Large intestine (tissue), 3 donors: ENCODE data around the gene PLP2. TPM values are rescaled to one million over a fixed set of nuclear protein-coding genes. Genes with fewer than 3 reads are reported as not detected.
"Not testable (repeated sequence)": the region's sequence is repeated elsewhere in the genome, so short reads cannot be mapped to it uniquely, and the experiment has no call there.

Experiments
- DNase-seq, 2 donors: peaks; one replicate each; pipeline versions ENCODE4 v3.0.0 to v3.0.0-alpha.2; 2013
- H3K27ac ChIP-seq: one replicate; pipeline ENCODE4 v1.5.1; 2013; ENCODE audit warnings: low read length
- H3K27me3 ChIP-seq: 2 replicates; pipeline ENCODE4 v1.6.1; 2013; ENCODE audit warnings: low read length; ENCODE audit not compliant: control insufficient read depth, insufficient read depth
- H3K36me3 ChIP-seq: 2 replicates; pipeline ENCODE4 v1.6.1; 2013; ENCODE audit warnings: low read length; ENCODE audit not compliant: control insufficient read depth, insufficient read depth
- H3K4me1 ChIP-seq: one replicate; pipeline ENCODE4 v1.6.1; 2013; ENCODE audit warnings: low read length; ENCODE audit not compliant: control insufficient read depth, insufficient read depth
- H3K4me3 ChIP-seq: one replicate; pipeline ENCODE4 v1.5.1; 2013; ENCODE audit warnings: low read length
- H3K9me3 ChIP-seq: one replicate; pipeline ENCODE4 v1.6.1; 2013; ENCODE audit warnings: mild to moderate bottlenecking, low read depth, low read length, moderate library complexity; ENCODE audit not compliant: control insufficient read depth
- WGBS: methylation state at CpG from one replicate; pipeline ENCODE4 v1.1.5; 2013; ENCODE audit warnings: low lambda C conversion rate; ENCODE audit not compliant: insufficient coverage; 5-methylcytosine and 5-hydroxymethylcytosine counted together
- polyA plus RNA-seq: library from polyadenylated mRNA; unstranded; fragments of 120-200 nt; gene quantifications from one replicate; pipeline ENCODE4 v1.2.1, GENCODE V29; 2013

PLP2 gene
- polyA plus RNA-seq, 1 donor, result 118 TPM

DNA sequence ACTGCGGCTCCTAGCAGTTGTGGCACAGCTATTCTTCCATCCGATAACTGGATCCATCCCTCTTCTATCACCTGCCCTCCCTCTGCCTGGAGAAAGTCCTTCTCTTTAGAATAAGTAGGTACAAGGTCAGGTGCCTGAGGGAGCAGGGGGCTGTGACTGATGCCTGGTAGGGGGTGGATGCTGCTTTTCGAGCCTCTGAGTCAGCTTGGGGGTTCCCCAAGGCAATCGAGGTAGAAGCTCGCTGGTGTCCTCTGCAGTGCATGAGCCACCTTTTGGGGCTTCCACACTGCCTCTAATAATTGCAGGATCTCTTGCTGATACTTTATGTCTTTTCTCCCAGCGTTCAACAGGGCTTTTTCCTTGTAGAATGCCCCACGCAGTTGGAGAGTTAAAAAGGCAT is 28.5 kb upstream of the PLP2 start:
- H3K27me3 ChIP-seq, H3K36me3 ChIP-seq, H3K4me3 ChIP-seq, DNase-seq, H3K9me3 ChIP-seq, H3K27ac ChIP-seq, H3K4me1 ChIP-seq: not testable (repeated sequence)
- WGBS, result no CpG with 5 or more reads among the region's 7 CpGs

DNA sequence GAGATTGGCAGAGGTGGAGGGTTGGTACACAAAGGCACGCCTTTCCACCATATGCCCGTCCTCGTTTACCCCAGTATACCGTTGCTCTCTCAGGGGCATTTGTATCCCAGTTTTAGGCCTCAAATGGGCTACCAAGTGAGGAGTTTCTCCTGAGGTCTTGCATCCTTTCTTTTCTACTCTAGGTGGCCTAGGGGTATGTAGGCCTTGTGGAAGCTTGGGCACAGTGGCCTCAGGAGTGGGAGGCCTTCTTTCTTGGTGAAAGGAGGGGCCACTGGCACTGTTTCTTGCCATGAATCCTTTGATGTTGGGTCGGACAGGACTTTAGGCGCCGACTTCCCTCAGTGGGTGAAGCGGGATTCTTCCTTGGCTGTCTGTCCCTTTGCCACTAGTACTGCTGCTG is 24.4 kb upstream of the PLP2 start:
- Histone ChIP-seq H3K27ac (no peak overlapping the region), H3K9me3 (peaks cover 3% of the 10 kb centered on the region), H3K27me3 (no peaks in the 10 kb centered on the region), H3K4me1 (peaks cover 9% of the 10 kb centered on the region), H3K36me3 (no peaks in the 10 kb centered on the region), H3K4me3 (no peak overlapping the region)
- no CpG with 5 or more reads among the region's 8 CpGs for WGBS
- no peak for DNase-seq

DNA sequence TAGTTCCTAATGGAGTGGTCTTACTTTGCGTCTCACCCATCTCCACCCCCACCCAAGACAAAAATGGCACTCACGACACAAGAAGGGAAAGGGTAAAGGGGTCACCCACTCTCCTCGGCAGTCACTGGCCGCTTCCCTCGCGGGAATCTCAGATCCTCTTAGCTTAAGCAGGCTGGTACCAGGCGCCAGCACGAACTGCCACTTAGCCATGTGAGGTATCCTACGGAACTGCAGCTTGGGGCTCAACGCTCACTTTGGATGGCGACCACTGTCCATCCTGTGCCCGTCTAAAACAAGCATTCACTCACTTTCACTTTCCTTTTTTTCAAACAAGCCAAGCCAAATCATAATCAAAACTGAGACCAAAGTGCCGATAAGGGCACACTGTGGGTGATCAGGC is 23.8 kb upstream of the PLP2 start:
- H3K27ac ChIP-seq, result no peak overlapping the region
- no peak overlapping the region for H3K4me3 ChIP-seq
- H3K9me3 ChIP-seq, result peaks cover 3% of the 10 kb centered on the region
- H3K4me1 ChIP-seq, result peaks cover 9% of the 10 kb centered on the region
- no peak for DNase-seq
- no CpG with 5 or more reads among the region's 13 CpGs for WGBS
- H3K36me3 ChIP-seq, result no peaks in the 10 kb centered on the region
- H3K27me3 ChIP-seq, result no peaks in the 10 kb centered on the region

DNA sequence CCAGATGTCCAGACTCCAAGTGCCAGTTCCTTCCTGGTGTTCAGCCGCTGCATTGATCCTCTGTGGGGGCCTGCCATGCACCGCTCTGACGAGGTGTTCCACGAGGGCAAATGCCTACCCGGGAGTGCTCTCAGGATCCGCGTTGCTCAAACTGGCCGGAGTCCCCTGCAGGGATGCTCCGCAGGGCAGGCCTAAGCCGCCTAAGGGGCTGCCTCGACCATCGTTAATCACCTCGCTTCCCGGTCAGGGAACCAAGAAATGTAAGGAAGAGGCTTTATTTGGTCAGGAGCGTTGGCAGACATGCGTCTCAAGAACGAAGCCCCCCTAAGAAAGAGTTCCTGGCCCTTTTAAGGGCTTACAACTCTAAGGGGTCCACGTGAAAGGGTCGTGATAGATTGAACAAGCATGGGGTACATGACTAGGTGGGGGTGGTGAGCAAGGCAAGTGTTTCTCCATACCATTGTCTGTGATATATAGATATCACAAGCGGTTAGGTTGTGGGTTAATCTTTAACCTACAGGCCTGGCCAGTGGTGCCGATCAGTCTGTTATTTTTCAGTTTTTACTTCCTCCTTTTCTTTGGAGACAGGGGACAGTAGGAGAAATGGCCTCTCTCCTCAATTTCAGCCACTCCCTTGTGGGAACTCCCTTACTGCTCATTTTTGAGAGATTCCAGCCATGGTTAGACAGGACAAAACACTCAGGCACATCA is 23.2 kb upstream of the PLP2 start:
- DNase-seq, result peak in 1 of 2 donors; percentile 70
- not testable (repeated sequence) for H3K27me3 ChIP-seq, H3K4me1 ChIP-seq, H3K9me3 ChIP-seq, H3K36me3 ChIP-seq, H3K4me3 ChIP-seq
- H3K27ac ChIP-seq, result peak overlapping the region; percentile 67
- WGBS, result no CpG with 5 or more reads among the region's 21 CpGs

DNA sequence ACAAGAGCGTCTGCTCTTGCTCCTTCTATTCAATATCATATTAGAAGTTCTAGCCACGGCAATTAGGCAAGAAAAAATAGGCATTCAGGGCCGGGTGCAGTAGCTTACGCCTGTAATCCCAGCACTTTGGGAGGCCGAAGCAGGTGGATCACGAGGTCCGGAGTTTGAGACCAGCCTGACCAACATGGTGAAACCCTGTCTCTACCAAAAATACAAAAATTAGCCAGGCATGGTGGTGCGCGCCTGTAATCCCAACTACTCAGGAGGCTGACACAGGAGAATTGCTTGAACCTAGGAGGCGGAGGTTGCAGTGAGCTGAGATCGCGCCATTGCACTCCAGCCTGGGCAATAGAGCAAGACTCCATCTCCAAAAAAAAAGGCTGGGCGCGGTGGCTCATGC is 22.4 kb upstream of the PLP2 start:
- no CpG with 5 or more reads among the region's 14 CpGs for WGBS
- H3K27me3 ChIP-seq, DNase-seq, H3K36me3 ChIP-seq, H3K9me3 ChIP-seq, H3K4me3 ChIP-seq, H3K4me1 ChIP-seq: not testable (repeated sequence)
- peak overlapping the region; percentile 67 for H3K27ac ChIP-seq

DNA sequence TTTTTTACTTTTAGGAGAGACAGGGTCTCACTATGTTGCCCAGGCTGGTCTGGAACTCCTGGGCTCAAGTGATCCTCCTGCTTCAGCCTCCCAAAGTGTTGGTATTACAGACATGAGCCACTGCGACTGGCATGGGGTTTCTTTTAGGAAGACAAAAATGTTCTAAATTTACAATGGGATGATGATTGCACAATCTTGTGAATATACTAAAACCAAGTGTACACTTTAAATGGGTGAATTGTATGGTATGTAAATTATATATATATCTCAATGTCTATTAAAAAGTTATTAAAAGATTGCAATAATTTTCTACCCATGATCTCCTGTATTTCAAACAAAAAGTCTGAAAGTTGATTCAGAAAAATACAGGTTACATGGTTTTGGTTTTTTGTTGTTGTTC is 18.2 kb upstream of the PLP2 start:
- Histone ChIP-seq H3K4me1 (peaks cover 8% of the 10 kb centered on the region), H3K9me3 (peaks cover under 1% of the 10 kb centered on the region), H3K36me3 (no peaks in the 10 kb centered on the region), H3K27ac (no peak overlapping the region), H3K27me3 (no peaks in the 10 kb centered on the region), H3K4me3 (no peak overlapping the region)
- no peak for DNase-seq
- no CpG with 5 or more reads among the region's 1 CpG for WGBS

- no peaks in the 10 kb centered on the region for H3K27me3 ChIP-seq
- WGBS, result no CpG with 5 or more reads among the region's 18 CpGs
- peaks cover 3% of the 10 kb centered on the region for H3K4me1 ChIP-seq
- H3K4me3 ChIP-seq, result peak overlapping the region; percentile 55
- DNase-seq, result peak in 1 of 2 donors; percentile 57
- peak overlapping the region; percentile 93 for H3K27ac ChIP-seq
- H3K36me3 ChIP-seq, result no peaks in the 10 kb centered on the region
- no peaks in the 10 kb centered on the region for H3K9me3 ChIP-seq
Measured at GRCh38 chrX:49155243-49155899, 16.3 kb upstream of the PLP2 start.

DNA sequence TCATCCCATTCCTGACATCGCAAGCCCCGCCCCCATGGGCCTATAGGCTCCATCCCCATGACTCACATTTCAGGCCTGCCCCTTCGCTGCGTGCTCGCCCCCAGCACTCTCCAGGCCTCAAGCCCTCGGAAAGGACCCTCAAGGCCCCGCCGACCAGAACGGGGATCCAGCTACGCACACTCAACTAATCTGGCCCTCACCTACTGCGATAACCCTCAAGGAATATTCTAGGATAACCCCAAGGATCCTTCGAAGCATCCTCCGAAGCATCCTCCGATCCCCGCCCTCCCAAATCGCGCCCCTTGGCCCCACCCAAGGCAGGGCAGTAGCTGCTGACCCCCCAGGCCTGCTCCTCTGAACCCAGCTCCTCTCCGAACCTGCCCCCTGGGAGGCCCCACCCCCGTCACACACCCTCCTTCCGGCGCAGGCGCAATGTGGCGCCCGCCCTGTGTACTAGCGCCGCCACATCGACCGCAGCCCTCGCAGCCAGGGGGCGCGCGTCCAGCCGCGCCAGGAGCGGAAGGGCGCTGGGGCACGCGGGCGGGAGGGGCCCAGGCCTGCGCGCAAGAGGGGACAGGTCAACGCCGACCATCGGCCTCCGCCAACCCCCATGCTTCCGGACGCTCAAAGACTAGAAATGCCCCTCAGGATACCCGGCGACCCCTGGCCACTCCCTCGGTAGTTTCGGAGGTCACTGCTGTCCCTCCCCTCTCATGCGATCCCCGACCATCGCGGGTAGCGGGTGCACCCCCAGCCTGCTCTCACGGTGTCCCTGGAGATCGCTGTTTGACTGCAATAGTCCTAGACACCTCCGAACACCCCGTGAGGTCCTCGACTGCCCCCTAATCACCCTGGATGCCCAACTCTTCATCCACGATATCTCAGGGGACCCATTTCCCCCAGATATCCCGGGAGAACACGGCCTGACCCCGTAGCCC is 15.5 kb upstream of the PLP2 start:
- no CpG with 5 or more reads among the region's 65 CpGs for WGBS
- H3K9me3 ChIP-seq, result no peaks in the 10 kb centered on the region
- DNase-seq, result peak; percentile 83 to 87
- H3K27ac ChIP-seq, result peak overlapping the region; percentile 93
- no peaks in the 10 kb centered on the region for H3K36me3 ChIP-seq
- peaks cover 3% of the 10 kb centered on the region for H3K4me1 ChIP-seq
- peak overlapping the region; percentile 55 for H3K4me3 ChIP-seq
- H3K27me3 ChIP-seq, result no peaks in the 10 kb centered on the region

- Histone ChIP-seq H3K9me3 (no peaks in the 10 kb centered on the region), H3K36me3 (no peaks in the 10 kb centered on the region), H3K27ac (no peak overlapping the region), H3K4me3 (no peak overlapping the region), H3K27me3 (no peaks in the 10 kb centered on the region), H3K4me1 (peaks cover 3% of the 10 kb centered on the region)
- DNase-seq, result no peak
- WGBS, result no CpG with 5 or more reads among the region's 25 CpGs
Measured at GRCh38 chrX:49157194-49157593, 14.5 kb upstream of the PLP2 start.

DNA sequence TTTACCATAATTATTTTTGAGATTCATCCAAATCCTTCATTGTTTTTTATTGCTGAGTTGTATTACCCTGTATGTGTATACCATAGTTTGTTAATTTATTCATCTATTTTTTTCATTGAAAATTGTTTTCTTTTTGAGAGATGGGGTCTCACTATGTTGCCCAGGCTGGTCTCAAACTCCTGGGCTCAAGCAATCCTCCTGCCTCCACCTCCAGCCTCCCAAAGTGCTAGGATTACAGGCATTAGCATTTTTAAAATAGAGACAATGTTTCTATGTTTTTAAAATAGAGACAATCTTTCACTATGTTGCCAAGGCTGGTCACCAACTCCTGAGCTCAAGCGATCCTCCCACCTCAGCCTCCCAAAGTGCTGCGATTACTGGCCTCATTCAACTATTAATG is 10.8 kb upstream of the PLP2 start:
- Histone ChIP-seq H3K4me1 (peaks cover 5% of the 10 kb centered on the region), H3K27me3 (no peaks in the 10 kb centered on the region), H3K27ac (no peak overlapping the region), H3K36me3 (no peaks in the 10 kb centered on the region), H3K4me3 (no peak overlapping the region), H3K9me3 (no peaks in the 10 kb centered on the region)
- no CpG with 5 or more reads among the region's 2 CpGs for WGBS
- DNase-seq, result no peak
